EH (cell line): Measurements from ENCODE around the gene GM2A.
A peak's percentile ranks its signal among the peaks of the same experiment; 100 is the strongest.
"Not testable (repeated sequence)": the region's sequence is repeated elsewhere in the genome, so short reads cannot be mapped to it uniquely, and the experiment has no call there.

Source experiments
- DNase-seq: peaks from one replicate; pipeline ENCODE4 v3.0.0-alpha.2; 2015; ENCODE audit warnings: low read depth

GM2A gene

GRCh38 chr5:151293624-151294023, 40.6 kb downstream of the GM2A start:
- no peak for DNase-seq

DNA sequence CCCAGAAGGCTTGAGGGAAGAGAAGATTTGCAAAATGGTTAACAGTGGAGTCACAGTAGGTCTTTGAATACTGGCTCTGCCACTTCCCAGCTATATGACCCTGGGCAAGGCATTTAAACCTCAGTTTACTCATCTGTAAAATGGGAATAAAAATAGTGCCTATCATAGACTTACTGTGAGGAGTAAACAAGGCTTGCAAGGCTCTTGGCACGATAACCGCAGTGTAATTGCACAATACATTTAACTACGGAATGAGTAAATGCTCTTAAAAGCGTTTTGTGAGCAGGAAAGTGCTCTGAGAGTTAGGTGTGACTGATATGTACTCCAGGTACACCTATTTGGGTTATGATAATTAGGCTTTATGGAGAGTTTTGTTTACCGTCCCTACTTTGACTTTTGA, 42.2 kb downstream of the GM2A start:
- no peak for DNase-seq

GRCh38 chr5:151295791-151296477, 42.9 kb downstream of the GM2A start:
- DNase-seq: peak; percentile 19

DNA sequence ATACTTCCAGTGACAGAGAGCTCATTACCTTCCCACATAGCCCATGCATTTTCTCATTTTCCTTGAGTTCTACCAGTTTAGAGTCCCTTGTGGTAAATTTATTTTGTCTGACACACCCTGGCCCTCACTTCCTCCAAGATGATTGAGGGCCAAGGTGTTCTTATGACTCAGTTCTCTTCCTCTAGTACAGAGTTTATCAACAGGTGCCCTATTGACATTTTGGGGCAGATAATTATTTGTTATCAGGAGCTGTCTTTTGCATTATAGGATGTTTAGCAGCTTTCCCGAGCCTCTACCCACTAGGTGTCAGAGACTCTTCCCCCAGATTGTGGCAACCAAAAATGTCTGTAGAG, 43.5 kb downstream of the GM2A start:
- no peak for DNase-seq

DNA sequence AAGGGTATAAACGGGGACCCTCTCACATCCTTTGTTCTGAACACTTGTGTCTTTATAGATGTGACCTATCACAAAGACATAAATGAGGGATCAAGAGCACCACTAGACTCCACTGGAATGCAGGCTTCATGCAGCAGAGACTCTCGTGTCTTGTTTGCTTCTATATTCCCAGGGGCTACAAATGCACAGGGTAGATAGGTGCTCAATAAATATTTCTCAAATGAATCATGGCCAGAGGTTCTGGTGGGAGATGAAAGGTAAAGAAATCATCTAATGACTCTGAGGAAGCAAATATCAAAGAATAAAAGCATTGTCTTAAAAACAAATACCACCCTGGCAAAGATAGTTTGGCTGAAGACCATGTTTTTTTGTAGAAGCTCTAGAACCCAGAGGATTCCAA, 44.0 kb downstream of the GM2A start:
- no peak for DNase-seq

GRCh38 chr5:151298063-151298855, 45.3 kb downstream of the GM2A start:
- peak; percentile 73 for DNase-seq

GRCh38 chr5:151303666-151304065, 50.7 kb downstream of the GM2A start, which contains the start of gene SLC36A3:
TSS of gene SLC36A3 (minus strand) at chr5:151303766. CDS start at chr5:151303354, 412 bp downstream.
- DNase-seq: no peak

DNA sequence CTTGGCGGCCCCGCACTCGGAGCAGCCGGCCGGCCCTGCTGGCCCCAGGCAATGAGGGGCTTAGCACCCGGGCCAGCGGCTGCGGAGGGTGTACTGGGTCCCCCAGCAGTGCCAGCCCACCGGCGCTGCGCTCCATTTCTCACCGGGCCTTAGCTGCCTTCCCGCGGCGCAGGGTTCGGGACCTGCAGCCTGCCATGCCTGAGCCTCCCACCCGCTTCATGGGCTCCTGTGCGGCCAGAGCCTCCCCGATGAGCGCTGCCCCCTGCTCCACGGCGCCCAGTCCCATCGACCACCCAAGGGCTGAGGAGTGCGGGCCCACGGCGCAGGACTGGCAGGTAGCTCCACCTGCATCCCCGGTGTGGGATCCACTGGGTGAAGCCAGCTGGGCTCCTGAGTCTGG, 56.3 kb downstream of the GM2A start:
- not testable (repeated sequence) for DNase-seq

DNA sequence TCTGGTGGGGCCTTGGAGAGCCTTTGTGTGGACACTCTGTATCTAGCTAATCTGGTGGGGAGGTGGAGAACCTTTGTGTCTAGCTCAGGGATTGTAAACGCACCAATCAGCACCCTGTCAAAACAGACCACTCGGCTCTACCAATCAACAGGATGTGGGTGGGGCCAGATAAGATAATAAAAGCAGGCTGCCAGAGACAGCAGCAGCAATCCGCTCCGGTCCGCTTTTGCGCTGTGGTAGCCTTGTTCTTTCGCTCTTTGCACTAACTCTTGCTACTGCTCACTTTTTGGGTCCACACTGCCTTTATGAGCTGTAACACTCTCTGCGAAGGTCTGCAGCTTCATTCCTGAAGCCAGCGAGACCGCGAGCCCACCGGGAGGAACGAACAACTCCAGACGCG, 56.8 kb downstream of the GM2A start:
- DNase-seq: not testable (repeated sequence)

GRCh38 chr5:151310932-151311331, 57.9 kb downstream of the GM2A start:
- DNase-seq: no peak

GRCh38 chr5:151312756-151313324, 59.9 kb downstream of the GM2A start:
- DNase-seq: no peak

DNA sequence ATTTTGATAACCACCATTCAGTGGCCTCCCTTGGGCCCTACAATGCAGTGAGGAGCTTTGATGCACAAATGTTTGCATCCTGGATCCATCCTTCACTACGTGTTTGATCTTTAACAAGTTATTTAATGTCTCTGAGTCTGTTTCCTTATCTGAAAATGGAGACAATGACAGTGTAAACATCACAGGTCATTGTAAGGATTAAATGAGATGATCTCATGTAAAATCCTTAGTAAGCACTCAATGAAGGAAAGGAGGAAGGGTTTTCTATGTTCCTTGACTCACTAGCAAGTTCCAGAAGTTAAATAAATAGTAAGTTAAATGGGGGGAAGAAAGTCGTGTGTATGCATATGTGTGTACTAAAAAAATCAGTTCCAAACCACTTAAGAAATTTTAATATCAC, 60.4 kb downstream of the GM2A start:
- DNase-seq: no peak

GRCh38 chr5:151315998-151316597, 63.1 kb downstream of the GM2A start:
- peak; percentile 66 for DNase-seq

DNA sequence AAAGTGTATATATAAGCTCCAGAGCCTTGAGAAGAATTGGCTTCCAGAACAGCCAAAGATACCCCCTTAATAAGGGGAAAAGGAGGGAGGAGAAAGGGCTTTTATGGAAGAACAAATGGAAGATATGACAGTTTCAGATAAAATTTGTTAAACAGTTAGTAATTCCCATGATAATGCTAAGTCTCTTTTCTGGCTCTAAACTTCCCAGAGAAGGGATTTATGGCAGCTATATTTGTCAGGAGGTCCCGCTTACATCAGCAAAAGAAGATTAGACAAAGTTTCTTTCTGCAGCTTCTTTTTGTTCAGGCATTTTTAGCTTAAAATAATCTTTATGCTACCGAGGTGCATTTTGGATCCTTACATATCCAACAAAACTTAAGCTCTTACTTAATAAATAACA, 64.9 kb downstream of the GM2A start:
- no peak for DNase-seq

GRCh38 chr5:151318850-151319732, 66.1 kb downstream of the GM2A start:
- DNase-seq: peak; percentile 24
